ENCODE results near the gene PRXL2B. TPM values are rescaled to one million over a fixed set of nuclear protein-coding genes. Genes with fewer than 3 reads are reported as not detected.
A peak's percentile ranks its signal among the peaks of the same experiment; 100 is the strongest.

Gene PRXL2B
- total and polyA plus RNA-seq, 12 donors = 16.9 to 64.0 (median 30.2) TPM

DNA sequence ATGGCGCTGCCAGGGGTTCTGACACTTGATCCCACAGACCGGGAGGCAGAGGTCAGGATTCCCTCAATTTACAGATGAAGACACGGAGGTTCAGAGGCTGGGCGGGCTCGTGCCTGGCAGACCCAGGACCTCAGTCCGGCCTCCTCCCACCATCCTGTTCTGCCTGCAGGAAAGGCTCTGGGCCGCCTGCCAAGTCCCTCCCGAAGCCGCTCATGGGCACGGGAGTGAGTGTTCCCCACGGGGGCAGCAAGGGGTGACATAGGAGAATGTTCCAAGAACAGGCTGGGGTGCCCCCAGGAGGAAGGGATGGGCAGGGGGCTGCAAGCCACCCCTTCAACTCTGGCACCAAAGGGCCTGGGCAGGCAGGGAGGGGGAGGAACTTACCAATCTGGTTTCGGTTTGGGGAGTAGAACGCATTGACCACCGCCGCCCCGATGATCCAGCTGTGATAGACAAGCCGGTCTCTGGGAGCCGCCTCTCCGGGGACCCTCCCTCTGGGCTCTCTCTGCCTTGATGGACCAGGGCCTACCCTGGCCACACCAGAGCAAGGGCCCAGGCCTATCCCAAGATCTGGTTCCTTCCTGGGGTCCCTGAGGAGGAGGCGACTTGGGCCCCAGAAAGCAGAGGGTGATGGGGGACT lies 7.5 kb downstream of the PRXL2B start:
- peak overlapping the region in 1 of 4 donors; percentile 31 for H3K4me3 ChIP-seq
- peaks cover 0 to 5% (median 0%) of the 10 kb centered on the region in 3 donors for H3K9me3 ChIP-seq (replicated peaks in 1 of 3)
- intact Hi-C loops (cut with DNase I) = loop anchor here in 1 of 2 donors (5.0 kb wide), 1 partner anchor 43 kb away; no protein-coding TSS in a partner anchor
- DNase-seq = peak; percentile 14 to 77 (median 70)
- H3K27me3 ChIP-seq = no peaks in the 10 kb centered on the region
- TF ChIP-seq, protein P1, sequence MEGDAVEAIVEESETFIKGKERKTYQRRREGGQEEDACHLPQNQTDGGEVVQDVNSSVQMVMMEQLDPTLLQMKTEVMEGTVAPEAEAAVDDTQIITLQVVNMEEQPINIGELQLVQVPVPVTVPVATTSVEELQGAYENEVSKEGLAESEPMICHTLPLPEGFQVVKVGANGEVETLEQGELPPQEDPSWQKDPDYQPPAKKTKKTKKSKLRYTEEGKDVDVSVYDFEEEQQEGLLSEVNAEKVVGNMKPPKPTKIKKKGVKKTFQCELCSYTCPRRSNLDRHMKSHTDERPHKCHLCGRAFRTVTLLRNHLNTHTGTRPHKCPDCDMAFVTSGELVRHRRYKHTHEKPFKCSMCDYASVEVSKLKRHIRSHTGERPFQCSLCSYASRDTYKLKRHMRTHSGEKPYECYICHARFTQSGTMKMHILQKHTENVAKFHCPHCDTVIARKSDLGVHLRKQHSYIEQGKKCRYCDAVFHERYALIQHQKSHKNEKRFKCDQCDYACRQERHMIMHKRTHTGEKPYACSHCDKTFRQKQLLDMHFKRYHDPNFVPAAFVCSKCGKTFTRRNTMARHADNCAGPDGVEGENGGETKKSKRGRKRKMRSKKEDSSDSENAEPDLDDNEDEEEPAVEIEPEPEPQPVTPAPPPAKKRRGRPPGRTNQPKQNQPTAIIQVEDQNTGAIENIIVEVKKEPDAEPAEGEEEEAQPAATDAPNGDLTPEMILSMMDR (IDR thresholded peaks at IDR 0.05) = no peak
- no peak for TF ChIP-seq POLR2A (IDR thresholded peaks at IDR 0.05)
- no peaks in the 10 kb centered on the region for H3K36me3 ChIP-seq (replicated peaks in 1 of 2)
- 22 to 39% (median 32%) methylated on average over 10 to 20 of the region's 20 CpGs for WGBS, 4 donors
- peaks cover 5 to 13% of the 10 kb centered on the region in 2 donors for H3K4me1 ChIP-seq (replicated peaks in 1 of 2)
- no peak overlapping the region for H3K27ac ChIP-seq

GRCh38 chr1:2594641-2595131 lies 8.1 kb downstream of the PRXL2B start:
- H3K9me3 ChIP-seq (replicated peaks in 1 of 3) = peaks cover 0 to 9% (median 0%) of the 10 kb centered on the region in 3 donors
- H3K4me3 ChIP-seq = no peak overlapping the region
- DNase-seq = peak in 1 of 7 donors; percentile 16
- H3K4me1 ChIP-seq (replicated peaks in 1 of 2) = peaks cover 5 to 13% of the 10 kb centered on the region in 2 donors
- H3K27me3 ChIP-seq = no peaks in the 10 kb centered on the region
- WGBS, 4 donors = 91 to 100% (median 94%) methylated on average over 1 to 17 of the region's 17 CpGs
- no peaks in the 10 kb centered on the region for H3K36me3 ChIP-seq (replicated peaks in 1 of 2)
- intact Hi-C loops (cut with DNase I) = loop anchor here in 1 of 2 donors (5.0 kb wide), 1 partner anchor 43 kb away; no protein-coding TSS in a partner anchor
- TF ChIP-seq POLR2A (IDR thresholded peaks at IDR 0.05) = no peak
- TF ChIP-seq, protein P1 (IDR thresholded peaks at IDR 0.05) = no peak
- no peak overlapping the region for H3K27ac ChIP-seq

GRCh38 chr1:2595261-2595811 lies 8.8 kb downstream of the PRXL2B start:
- Histone ChIP-seq H3K9me3 (replicated peaks in 1 of 3) (peaks cover 0 to 9% (median 0%) of the 10 kb centered on the region in 3 donors), H3K4me3 (no peak overlapping the region), H3K4me1 (replicated peaks in 1 of 2) (peaks cover 5 to 13% of the 10 kb centered on the region in 2 donors), H3K27ac (no peak overlapping the region), H3K27me3 (no peaks in the 10 kb centered on the region), H3K36me3 (replicated peaks in 1 of 2) (no peaks in the 10 kb centered on the region)
- peak in 1 of 7 donors; percentile 13 for DNase-seq
- intact Hi-C loops (cut with DNase I) = no loop called here
- 67 to 84% (median 82%) methylated on average over 6 to 19 of the region's 19 CpGs for WGBS, 4 donors
- TF ChIP-seq, protein P1 (IDR thresholded peaks at IDR 0.05) = no peak
- no peak for TF ChIP-seq POLR2A (IDR thresholded peaks at IDR 0.05)

- intact Hi-C loops (cut with DNase I) = no loop called here
- Histone ChIP-seq H3K27ac (no peak overlapping the region), H3K27me3 (no peaks in the 10 kb centered on the region), H3K36me3 (replicated peaks in 1 of 2) (no peaks in the 10 kb centered on the region), H3K9me3 (replicated peaks in 1 of 3) (peaks cover 0 to 9% (median 0%) of the 10 kb centered on the region in 3 donors), H3K4me1 (replicated peaks in 1 of 2) (peaks cover 5 to 13% of the 10 kb centered on the region in 2 donors), H3K4me3 (no peak overlapping the region)
- TF ChIP-seq POLR2A (IDR thresholded peaks at IDR 0.05) = no peak
- TF ChIP-seq, protein P1 (IDR thresholded peaks at IDR 0.05) = no peak
- WGBS, 4 donors = 81 to 92% (median 89%) methylated on average over 15 to 31 of the region's 31 CpGs
- DNase-seq = peak in 1 of 7 donors; percentile 14
Measured at GRCh38 chr1:2595812-2596529, 9.4 kb downstream of the PRXL2B start.

Data from adrenal gland (tissue), 12 donors.